ENCODE data around the gene PCDH15. TPM values are rescaled to one million over a fixed set of nuclear protein-coding genes. Genes with fewer than 3 reads are reported as not detected.

Gene PCDH15
- total RNA-seq, 4 donors from 2014 or later = not detected

DNA sequence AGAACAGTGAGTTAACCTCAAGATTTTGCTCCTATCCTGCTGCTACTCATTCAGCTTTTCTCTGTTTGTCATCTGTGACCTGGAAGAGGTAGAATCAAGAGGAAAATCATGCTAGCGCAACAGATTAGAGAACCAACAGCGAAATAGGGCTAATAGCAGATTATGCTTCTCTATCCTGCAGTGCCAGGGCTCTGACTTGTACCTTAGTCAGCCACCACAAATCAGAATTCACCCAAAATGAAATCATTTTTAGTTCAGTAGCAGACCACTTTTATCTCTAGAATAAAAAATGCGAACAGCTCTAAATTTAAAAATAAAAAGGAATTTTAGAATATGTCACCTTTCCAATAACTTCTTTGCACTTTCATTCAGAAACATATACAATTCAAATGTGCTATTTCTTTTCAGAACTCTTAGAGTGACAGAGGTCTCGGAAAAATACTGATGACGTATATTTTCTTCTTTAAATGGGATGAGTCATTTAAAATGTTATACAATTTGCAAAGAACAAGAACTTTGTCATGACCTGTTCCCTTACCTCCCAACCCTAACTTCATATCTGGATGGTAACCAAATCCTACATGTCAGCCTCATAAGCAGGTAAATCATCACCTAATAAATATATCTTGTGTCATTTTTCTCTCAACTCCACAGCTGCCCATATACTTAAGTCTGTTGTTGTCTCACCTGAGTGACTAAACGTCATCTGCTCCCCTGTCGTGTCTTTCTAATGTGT lies 896.4 kb downstream of the PCDH15 start:
- Histone ChIP-seq H3K27me3 (no peaks in the 10 kb centered on the region), H3K4me1 (no peaks in the 10 kb centered on the region), H3K27ac (no peak overlapping the region), H3K9me3 (no peaks in the 10 kb centered on the region), H3K36me3 (no peaks in the 10 kb centered on the region), H3K4me3 (no peak overlapping the region)
- no peak for TF ChIP-seq POLR2A (IDR thresholded peaks at IDR 0.05)
- no peak for TF ChIP-seq CTCF (IDR thresholded peaks at IDR 0.05)
- DNase-seq = no peak

GRCh38 chr10:53903756-53904155 lies 897.3 kb downstream of the PCDH15 start:
- Histone ChIP-seq H3K9me3 (no peaks in the 10 kb centered on the region), H3K27me3 (no peaks in the 10 kb centered on the region), H3K4me3 (no peak overlapping the region), H3K27ac (no peak overlapping the region), H3K4me1 (no peaks in the 10 kb centered on the region), H3K36me3 (no peaks in the 10 kb centered on the region)
- TF ChIP-seq POLR2A (IDR thresholded peaks at IDR 0.05) (no peak), CTCF (IDR thresholded peaks at IDR 0.05) (no peak)
- no peak for DNase-seq

GRCh38 chr10:53899463-53900160 lies 901.4 kb downstream of the PCDH15 start:
- no peak for DNase-seq
- H3K27me3 ChIP-seq = no peaks in the 10 kb centered on the region
- TF ChIP-seq CTCF (IDR thresholded peaks at IDR 0.05) = no peak
- TF ChIP-seq POLR2A (IDR thresholded peaks at IDR 0.05) = no peak

DNA sequence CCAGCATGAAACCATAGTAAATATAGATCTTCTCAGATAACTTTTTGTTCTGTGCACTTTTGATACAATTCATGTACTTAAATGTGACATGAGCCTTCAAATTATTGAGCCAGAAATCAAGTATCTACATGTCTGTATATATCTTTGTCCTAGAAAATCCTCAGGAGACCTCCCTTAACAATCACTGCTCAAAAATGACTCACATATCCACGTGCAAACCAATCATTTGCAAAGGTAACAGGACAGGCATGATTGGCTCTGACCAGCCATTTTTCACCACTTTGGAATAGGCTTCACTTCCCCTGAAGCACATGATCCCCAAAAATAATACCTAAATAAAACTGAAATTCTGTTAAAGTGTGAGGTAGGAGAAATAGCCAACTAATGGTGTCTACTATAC lies 902.5 kb downstream of the PCDH15 start:
- DNase-seq = no peak
- H3K27me3 ChIP-seq = no peaks in the 10 kb centered on the region
- H3K4me3 ChIP-seq = no peak overlapping the region
- no peak for TF ChIP-seq CTCF (IDR thresholded peaks at IDR 0.05)
- TF ChIP-seq POLR2A (IDR thresholded peaks at IDR 0.05) = no peak
- H3K9me3 ChIP-seq = no peaks in the 10 kb centered on the region
- H3K36me3 ChIP-seq = no peaks in the 10 kb centered on the region
- H3K27ac ChIP-seq = no peak overlapping the region
- no peaks in the 10 kb centered on the region for H3K4me1 ChIP-seq

More at GRCh38 chr10:53899463-53900160, 901.4 kb downstream of the PCDH15 start:
- Histone ChIP-seq H3K4me3 (no peak overlapping the region), H3K27ac (no peak overlapping the region), H3K36me3 (no peaks in the 10 kb centered on the region), H3K9me3 (no peaks in the 10 kb centered on the region), H3K4me1 (no peaks in the 10 kb centered on the region)

DNA sequence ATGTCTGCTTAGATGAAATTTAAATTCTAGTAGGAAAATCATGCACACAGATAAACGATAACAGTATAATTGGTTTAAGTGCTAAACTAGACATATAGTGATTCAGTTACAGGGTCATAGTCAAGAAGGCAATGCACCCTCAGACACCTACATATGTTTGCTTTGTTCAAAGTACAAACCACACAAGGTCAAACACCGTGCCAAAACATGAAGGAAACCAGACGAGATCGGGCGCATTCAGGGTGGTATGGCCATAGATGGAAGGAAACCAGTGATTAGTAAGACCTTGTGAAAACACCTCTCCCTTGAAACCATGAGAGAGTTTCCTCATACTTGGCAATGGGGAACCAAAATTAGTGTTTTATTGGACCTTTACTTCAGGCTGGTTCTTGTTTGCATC lies 906.9 kb downstream of the PCDH15 start:
- Histone ChIP-seq H3K27me3 (no peaks in the 10 kb centered on the region), H3K4me3 (no peak overlapping the region), H3K36me3 (no peaks in the 10 kb centered on the region), H3K27ac (no peak overlapping the region), H3K4me1 (no peaks in the 10 kb centered on the region), H3K9me3 (no peaks in the 10 kb centered on the region)
- no peak for TF ChIP-seq POLR2A (IDR thresholded peaks at IDR 0.05)
- DNase-seq = no peak

DNA sequence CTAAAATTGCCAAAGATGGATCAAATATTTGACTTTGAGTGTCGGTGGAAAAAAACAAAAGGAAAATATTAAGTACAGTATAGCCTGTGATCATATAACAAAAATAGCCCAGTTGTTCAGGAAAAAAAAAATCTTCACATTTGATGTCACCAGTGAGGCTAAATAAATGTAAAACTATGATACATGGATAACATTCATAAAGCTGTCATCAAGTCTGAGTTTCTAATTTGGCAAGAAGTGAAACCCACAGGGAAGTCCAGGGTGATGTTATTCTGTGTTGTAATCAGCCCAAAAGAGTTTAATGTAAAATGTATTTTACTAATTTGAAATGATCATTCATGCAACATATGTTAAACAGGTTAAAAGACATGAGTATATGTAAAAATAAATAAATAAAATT lies 908.0 kb downstream of the PCDH15 start:
- TF ChIP-seq POLR2A (IDR thresholded peaks at IDR 0.05) (no peak), CTCF (IDR thresholded peaks at IDR 0.05) (no peak)
- H3K9me3 ChIP-seq = no peaks in the 10 kb centered on the region
- no peak overlapping the region for H3K4me3 ChIP-seq
- no peak overlapping the region for H3K27ac ChIP-seq
- no peak for DNase-seq
- no peaks in the 10 kb centered on the region for H3K4me1 ChIP-seq
- H3K27me3 ChIP-seq = no peaks in the 10 kb centered on the region
- no peaks in the 10 kb centered on the region for H3K36me3 ChIP-seq
